Hepatic stellate cell (primary cell): Measurements from ENCODE around the gene SGMS1.
A peak's percentile ranks its signal among the peaks of the same experiment; 100 is the strongest.

Experiments
- DNase-seq: peaks from one replicate; pipeline ENCODE4 v3.0.0; 2011; ENCODE audit warnings: low spot score

SGMS1 gene

DNA sequence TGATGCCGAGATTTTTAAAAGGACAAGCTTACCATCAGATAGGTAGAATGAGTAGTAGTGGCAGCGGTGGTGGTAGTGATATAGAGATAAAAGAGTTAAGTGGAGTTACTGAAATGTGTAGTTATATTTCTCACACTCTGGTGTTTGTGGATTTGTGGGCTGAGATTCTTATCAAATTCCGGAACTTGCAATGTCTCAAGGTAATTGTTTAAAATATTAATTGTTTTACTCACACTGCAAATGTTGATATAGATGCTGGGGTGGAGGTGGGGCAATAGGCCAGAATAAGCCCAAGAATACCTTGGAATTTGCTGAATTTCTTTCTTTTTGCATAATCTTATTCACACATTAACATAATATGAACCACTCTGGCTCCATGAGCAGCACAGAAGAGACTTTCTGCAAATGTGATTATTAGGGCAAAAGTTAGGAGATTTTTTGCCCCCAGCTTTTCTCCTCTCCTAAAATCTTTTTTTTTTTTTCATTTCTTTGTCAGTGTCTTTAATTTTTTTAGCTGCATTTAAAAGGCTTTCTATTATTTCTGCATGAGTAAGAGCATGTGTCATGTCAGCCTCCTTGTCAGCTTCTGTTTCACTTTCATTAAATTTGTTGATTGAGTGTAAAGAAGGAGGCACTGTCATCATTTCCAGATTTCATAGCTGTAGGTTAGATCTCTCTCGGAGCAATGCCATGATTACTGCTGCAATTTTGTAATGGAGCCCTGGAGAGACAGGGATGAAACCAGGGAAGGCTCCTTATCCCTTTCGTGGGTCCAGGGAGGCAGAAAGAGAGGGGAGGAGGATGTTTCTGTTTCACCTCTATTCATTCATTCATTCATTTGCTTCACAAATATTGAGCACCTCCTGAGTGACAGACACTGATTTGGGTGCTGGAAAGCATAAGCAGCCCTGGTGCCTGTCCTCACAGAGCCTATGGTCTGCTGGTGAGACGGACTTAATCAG, 13.1 kb upstream of the SGMS1 start:
- DNase-seq: no peak

- peak; percentile 37 for DNase-seq
These were observed 11.5 kb upstream of the SGMS1 start for GRCh38 chr10:50635286-50635685.

DNA sequence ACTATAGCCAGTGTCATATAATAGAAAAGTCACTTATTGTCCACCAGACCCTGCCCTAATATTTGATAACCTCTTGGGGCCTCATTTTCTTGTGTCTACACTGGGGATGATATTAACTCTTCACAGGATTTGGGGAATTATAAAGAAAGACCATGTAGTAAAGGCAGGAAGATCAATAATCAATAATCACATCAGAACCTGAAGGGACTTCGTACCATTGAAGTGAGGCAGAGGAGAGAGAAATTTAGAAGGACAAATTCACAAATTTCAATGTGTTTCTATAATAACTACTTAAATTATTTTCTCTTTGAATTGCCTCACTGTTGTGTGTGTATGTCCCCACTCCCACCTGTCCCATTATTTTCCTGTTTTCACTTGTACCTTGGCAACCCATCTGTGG, 10.7 kb upstream of the SGMS1 start:
- no peak for DNase-seq

GRCh38 chr10:50631052-50631451, 7.3 kb upstream of the SGMS1 start:
- no peak for DNase-seq

GRCh38 chr10:50629495-50630122, 5.9 kb upstream of the SGMS1 start:
- no peak for DNase-seq

GRCh38 chr10:50627896-50628295, 4.1 kb upstream of the SGMS1 start:
- DNase-seq: no peak

DNA sequence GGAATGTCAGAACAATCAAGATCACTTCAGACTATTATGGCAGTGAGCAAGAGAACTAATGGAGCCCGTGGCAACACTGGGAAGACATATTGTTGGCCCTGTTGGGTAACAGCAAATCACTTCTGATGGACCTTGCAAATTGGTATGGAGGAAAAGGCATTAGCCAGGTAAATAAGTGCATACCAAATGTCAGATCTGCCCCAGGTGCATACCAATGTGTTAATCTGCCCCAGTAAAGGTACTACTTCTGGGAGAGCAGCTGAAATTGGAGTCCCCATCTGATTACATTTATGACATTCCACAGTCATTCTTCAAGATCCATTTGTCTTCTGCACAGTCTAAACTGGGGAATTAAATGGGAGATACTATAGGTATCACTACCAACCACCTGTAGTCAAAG, 3.7 kb upstream of the SGMS1 start:
- DNase-seq: no peak

DNA sequence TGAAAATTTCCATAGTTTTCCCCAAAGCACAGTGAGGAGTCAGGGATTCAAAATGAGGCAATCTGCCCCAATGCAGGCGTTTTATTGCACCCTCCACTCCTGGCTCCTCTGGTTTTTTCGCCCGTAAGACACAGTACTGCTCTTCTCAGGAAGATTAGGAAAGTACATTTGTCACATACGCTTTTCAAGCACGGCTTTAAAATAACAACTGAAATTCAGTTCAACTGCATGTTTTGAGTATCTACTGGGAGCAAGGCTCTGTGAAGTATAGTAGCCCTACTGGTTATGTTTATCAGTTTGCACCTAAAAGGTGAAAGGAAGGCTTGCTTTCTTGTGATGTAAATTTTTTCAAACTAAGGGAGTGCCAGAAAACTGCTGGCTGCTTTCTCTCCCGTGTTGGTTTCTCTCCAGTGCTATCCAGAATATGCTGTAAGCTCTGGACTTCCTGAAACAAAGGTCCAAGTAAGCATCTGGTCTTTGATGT, 1.9 kb upstream of the SGMS1 start:
- peak; percentile 21 for DNase-seq

GRCh38 chr10:50624866-50625501, 1.2 kb upstream of the SGMS1 start:
- peak; percentile 83 for DNase-seq

DNA sequence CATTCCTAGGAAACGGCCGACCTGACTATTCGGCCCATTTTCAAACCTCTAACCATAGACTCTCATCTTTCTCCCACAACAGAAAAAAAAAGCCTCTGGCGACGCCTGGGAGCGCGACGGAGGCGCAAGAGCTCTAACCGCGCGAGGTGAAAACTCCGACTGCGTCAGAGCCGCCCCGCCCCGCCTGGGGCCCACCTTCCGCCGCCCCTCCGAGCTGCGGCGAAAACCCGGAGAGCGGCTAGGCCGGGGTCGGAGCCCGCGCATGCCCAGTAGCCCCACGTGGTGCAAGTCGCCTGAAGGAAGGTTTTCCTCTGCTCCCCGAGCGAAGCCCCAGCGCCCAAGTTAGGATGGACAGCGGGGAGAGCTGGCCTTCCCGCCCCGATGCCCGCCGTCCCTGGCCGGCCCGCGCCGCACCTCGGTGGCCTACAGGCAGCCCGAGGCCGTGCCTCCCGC, 683 bp upstream of the SGMS1 start:
- peak; percentile 86 for DNase-seq

DNA sequence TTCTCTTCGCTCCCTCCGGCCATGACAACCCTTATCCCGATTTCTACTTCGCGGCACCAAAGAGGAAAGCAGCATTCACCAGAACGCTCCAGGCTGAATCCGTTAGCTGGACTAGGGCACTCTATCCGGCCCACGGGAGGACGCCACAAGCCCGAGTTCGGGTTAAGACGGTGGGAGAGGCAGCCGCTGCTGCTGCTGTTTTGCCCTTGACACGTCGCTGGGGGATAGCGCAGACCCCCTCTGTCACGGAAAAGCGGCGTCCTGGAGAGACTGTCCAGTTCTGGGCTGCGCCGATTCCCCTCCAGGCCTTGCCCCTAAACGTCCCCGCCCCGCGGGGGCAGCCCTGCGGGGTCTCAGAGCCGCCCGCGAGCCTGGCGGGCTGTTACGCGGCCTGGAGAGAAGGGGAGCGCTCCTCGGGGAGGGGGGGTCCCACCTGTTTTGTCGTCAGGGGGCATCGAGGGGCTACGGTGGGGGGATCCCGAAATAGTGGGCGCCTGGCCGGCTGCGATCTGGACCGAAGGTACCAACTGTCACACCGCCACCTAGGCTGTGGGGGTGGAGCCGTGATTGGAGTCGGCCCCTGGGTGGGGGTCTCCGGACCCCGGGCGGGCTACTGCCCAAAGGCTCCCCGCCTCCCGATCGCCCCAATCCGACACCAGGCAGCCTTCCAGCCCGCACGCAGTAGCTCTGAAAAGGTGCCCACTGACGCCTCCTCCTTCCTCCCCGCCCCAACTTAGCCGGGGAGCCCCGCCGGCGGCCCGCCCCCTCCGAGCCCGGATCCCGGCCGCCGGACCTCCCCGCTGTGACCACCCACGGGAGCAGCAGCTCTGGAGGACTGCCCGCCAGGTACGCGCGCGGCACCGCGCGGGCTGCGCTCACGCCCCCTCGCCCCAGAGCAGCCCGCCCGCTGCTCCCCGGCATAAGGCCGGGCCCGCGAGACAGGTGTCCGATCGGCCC, 772 bp downstream of the SGMS1 start:
- DNase-seq: peak; percentile 65

GRCh38 chr10:50621968-50622705, 1.6 kb downstream of the SGMS1 start:
- DNase-seq: peak; percentile 91

DNA sequence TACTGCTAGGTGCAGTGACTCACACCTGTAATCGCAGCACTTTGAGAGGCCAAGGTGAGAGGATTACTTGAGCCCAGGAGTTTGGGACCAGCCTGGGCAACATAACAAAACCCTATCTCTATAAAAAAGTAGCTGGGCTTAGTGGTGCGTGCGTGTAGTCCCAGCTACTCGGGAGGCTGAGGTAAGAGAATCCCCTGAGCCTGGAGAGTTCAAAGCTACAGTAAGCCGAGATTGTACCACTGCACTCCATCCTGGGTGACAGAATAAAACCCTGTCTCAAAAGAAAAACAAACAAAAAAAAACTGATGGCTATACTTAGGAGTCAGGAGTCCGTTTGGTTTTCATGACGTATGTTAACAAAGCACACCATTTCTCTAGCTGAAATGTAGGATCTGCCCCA, 2.9 kb downstream of the SGMS1 start:
- no peak for DNase-seq

DNA sequence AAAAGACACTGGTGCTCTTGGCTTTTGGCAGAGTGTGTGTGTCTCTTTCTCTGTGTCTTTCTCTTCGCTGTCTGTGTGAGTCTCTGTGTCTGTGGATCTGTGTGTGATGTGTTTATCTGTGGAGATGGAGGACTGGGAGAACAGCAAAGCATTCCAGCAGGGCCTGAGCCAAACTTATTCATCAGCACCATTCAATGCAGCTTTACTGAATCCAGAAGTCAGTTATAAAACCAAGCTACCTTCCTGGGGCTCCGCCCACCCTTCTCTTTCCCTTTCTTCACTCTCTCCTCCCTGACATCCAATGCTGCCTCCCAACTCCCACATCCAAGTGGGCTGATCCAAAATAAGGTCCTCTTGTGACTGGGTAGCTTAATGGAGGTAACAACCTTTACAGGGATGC, 3.9 kb downstream of the SGMS1 start:
- no peak for DNase-seq

DNA sequence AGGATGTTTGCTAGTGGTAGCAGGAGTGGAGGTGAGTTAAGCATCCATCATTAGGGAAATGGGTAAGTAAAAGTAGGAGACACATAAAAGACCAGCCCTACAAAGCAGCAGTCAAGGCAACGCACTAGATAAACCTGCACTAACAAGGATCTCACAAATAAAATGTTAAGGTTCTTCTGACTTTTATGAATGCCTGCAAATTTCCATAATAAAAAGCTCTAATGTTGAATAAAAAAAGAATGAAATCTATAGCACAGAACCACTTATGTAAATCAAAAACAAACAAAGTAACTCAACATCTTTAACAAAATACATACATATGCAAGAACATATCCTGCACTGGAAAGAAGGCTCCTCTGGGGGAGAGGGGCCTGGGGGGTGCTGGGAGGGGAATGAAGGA, 4.6 kb downstream of the SGMS1 start:
- no peak for DNase-seq

DNA sequence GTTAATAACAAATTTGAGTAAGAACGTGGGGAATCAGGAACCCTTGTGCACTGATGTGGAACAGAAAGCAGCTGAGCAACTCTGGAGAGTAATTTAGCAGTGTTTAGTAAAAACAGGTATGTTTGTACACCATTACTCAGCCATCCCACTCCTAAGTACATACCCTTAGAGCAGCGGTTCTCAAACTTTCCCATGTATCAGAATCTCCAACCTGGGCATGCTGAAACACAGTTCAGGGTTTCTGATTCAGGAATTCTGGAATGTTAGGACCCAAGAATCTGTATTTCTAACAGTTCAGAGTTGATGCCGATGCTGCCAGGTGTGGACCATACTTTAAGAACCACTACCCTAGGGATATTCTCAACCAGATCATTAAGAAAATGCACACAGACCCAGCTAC, 5.1 kb downstream of the SGMS1 start:
- DNase-seq: no peak

- no peak for DNase-seq
These were observed 8.1 kb downstream of the SGMS1 start for GRCh38 chr10:50615658-50616057.

DNA sequence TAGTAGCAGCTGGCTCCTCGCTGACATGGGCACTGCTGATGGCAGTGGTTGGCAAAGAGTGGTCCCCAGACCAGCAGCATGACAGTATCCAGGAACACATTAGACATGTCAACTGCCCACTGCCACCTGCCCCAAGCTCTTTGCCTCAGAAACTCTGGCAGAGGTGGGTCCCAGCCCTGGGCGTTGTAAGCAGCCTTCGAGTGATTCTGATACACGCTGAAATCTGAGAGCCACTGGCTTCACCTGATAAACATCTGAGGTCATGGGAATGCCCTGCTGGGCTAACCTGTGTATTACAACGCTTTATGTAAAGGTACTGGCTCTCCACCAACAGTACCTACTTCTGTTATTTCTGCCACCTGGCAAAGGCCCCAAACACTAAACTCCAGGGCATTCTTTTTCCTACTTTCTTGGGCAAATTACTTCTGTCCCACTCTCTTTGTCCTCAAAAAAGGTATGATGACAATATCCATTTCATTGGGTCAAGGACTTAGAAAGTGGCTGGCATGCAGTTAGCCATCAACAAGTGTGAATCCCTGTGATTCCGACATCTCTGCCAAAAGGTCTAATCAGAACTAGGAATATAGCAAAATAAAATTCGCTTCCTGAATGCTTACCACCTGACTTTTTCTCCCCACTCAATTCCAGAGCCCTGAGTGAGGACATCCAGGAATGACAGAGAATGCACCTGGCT, 9.2 kb downstream of the SGMS1 start:
- no peak for DNase-seq

GRCh38 chr10:50613726-50614443, 9.9 kb downstream of the SGMS1 start:
- DNase-seq: no peak

DNA sequence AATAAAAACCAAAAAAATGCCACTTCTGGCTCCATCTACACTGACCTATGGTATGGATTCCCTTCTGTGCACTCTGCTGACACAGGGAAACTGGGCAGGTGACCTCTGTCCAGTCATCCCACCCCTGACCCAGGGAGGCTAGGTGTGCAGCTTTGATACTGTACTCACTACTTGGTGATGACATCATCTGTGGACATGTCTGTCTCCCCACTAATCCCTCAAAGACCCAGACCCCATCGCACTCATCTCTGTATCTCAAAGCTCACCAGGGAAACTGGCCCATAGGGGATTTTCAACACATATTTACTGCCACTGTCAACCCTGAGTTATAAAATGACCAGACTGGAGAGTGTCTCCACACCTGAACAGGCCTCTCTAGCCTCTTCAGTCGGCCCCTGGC, 10.6 kb downstream of the SGMS1 start:
- no peak for DNase-seq
